Cerebellar cortex (tissue), 1 donor: ENCODE measurements around the gene SF3B3.

Experiments used
- DNase-seq: peaks from one replicate; pipeline ENCODE4 v3.0.0-alpha.2; 2015; ENCODE audit warnings: low spot score

The SF3B3 gene

GRCh38 chr16:70589998-70590471 lies 66.4 kb downstream of the SF3B3 start:
- no peak for DNase-seq

DNA sequence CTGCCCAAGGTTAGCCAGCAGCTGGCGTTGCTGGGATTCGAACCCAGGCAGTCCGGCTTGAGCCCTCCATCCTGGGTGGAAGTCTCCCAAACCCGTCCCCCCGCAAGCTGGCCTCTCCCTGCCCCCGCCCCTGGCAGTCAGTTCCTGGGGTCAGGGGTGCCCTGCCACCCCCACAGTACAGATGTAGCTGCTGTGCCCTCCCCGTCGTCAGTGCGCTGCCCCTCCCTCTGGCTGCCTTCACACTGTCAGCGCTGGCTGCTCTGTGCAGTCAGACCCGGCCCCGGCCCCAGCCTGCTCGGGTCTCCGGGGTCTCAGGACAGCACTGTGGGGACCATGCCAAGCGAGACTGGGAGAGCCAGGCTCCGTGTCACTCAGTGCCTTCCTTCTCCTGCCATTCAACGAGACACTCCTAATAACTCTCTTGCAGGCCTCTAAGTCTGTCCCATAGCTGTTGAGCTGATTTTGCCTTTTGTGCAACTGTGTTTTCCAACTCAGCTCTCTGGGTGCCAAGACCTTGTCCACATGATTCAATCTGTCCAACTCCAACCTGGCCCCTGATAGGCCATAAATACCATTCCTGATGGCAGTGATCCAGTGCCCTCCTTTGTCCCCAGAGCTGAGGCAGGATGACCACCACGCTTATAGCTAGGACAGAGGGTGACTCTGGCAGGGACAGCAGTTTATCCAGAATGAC lies 67.3 kb downstream of the SF3B3 start:
- DNase-seq = no peak

GRCh38 chr16:70591615-70592014 lies 68.0 kb downstream of the SF3B3 start:
- no peak for DNase-seq

GRCh38 chr16:70592106-70592571 lies 68.5 kb downstream of the SF3B3 start:
- DNase-seq = no peak

DNA sequence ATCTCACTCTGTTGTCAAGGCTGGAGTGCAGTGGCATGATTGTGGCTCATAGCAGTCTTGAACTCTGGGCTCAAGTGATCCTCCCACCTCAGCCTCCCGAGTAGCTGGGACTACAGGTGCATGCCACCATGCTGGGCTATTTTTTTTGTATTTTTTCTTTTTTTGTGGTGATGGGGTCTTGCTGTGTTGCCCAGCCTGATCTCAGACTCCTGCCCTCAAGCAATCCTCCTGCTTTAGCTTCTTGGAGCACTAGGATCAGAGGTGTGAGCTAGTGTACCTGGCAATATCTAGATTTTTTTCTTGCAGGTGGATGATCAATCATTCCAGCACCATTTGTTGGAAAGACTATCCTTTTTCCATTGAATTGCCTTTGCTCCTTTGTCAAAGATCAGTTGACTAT lies 69.9 kb downstream of the SF3B3 start:
- DNase-seq = no peak

GRCh38 chr16:70594569-70594968 lies 71.0 kb downstream of the SF3B3 start:
- no peak for DNase-seq

GRCh38 chr16:70597135-70597835 lies 73.7 kb downstream of the SF3B3 start:
- no peak for DNase-seq

- DNase-seq = no peak
These were observed 75.4 kb downstream of the SF3B3 start for GRCh38 chr16:70598937-70599503.

GRCh38 chr16:70600730-70601129 lies 77.1 kb downstream of the SF3B3 start:
- no peak for DNase-seq

GRCh38 chr16:70601576-70602575 lies 78.3 kb downstream of the SF3B3 start:
- peak; percentile 46 for DNase-seq

DNA sequence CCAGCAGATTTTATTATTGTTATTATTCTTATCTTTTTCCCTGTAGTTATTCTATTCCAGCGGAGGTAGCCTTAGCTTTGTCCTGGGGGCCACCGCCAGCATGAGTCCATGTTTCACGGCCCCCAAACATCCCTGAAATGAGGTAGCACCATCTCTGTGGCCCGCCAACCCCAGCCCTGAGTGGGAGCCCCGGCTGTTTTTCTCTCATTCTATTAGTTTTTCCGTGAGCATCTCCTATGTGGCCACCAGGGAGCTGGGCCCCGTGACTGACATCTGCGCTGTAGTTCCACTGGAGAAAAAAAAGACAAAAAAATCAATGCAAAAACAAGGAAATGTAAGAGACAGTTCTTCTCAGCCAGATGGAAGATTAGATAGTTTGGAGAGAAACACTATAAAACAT lies 79.2 kb downstream of the SF3B3 start:
- no peak for DNase-seq

GRCh38 chr16:70604407-70605282 lies 81.0 kb downstream of the SF3B3 start:
- DNase-seq = no peak

DNA sequence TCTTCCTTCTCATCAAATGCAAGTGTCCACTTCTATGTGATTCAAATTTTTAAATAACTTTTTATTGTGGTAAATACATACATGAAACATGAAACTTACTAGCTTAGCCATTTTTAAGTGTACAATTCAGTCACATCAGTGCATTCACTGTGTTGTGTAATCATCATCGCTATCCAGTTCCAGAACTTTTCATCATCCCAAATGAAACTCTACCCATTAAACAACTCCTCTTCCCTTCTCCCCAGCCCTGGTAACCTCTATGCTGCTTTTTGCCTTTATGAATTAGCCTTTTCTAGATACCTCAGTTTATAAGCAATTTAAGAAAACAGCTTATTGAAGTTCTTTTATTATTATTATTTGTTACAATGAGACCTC lies 81.7 kb downstream of the SF3B3 start:
- no peak for DNase-seq

GRCh38 chr16:70608521-70608920 lies 84.9 kb downstream of the SF3B3 start:
- DNase-seq = no peak

GRCh38 chr16:70610273-70611223 lies 86.9 kb downstream of the SF3B3 start:
- DNase-seq = peak; percentile 47

DNA sequence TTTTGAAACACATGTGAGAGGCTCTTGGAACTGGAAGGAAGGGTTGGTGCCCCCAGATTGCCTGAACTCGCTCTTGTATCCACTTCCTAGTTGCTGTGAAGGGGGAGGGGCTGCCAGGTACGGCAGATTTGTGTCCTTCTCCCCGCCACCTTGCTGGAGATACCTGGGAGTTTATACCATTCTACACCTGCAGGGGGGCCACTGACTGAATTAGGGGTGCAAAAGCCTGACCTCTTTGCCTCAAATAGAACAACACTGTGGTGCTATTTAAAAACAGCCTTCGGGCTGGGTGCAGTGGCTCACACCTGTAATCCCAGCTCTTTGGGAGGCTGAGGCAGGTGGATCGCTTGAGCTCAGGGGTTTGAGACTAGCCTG lies 87.6 kb downstream of the SF3B3 start:
- DNase-seq = no peak

- no peak for DNase-seq
These were observed 88.2 kb downstream of the SF3B3 start for GRCh38 chr16:70611785-70612303.

DNA sequence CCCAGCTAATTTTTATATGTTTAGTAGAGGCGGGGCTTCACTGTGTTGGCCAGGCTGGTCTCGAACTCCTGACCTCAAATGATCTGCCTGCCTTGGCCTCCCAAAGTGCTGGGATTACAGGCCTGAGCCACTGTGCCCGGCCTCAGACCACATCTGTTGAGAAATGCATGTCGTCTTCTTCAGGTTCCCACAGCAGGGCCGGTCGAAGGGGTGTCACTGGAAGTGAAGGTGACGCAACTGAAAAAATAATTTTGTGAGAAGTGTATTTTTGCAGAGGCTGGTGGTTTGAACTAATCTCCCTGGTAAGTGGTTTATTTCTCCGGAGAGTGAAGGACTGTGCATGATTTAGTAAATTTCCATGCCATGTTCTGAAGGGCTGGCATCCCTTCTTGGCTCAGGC lies 89.3 kb downstream of the SF3B3 start:
- no peak for DNase-seq

DNA sequence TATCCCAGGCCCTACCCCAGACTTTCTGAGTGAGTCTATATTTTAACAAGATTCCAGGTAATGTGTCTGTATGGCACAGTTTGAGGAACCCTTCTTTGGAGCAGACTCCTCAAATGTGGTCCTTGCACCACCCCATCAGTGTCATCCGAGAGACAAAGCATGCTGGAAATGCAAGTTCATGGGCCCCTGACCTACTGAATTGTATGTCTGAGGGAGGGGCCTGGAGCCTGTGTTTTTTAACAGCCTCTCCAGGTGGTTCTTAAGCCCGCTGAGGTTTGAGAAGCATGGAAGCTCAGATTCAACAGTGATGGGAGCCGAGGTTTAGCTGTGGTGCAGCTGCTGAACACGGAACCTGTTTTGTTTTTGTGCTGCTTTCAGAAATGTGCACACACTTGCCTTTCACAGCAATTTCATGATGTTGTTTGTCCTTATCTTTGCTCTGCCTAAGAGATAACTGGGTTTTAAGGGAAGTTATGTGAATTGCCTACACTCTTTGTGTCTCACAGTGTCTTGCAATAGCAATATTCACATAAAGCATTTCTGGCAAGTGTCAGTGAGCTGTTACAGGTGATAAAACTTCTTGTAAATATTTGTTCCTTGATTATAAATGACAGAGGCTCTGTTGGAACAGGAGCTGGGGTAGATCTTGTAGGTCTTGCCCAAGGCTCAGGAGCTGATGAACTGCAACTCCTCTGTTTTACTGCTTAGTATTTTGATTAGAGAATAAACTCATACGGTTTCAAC lies 90.8 kb downstream of the SF3B3 start:
- DNase-seq = no peak
